Measurements from ENCODE around the gene PRKAG1.

PRKAG1 gene

DNA sequence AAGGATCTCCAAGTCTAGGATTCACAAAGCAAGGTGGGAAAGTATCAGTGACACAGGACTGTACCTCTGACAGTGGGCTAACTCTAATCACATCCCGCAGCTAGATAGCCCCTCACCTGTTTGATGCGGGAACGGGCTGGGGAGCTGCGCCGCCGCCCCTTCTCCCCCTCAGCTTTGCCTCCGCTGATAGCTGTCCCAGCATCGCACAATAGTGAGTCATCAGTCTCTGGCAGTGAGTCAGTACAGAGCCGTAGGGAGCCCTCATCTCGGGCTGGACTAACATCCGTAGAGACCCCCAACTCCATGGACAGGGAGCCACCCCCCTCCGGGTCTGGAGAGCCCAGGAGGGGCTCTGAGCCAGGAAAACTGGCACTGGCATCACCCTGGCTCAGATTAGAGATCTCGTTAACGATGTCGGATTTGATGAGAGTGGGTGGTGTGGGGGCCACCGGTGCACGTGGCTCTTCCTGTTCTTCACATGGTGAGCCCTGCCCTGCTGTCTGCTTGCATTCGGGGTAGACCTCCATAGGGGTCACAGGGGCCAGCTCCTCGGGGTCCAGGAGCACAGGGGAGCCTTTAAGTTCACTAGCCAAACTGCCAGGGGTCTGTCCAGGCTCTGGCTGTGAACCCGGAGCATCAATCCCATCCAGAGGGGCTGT lies 31.1 kb upstream of the PRKAG1 start:
- DNase-seq: no peak

DNA sequence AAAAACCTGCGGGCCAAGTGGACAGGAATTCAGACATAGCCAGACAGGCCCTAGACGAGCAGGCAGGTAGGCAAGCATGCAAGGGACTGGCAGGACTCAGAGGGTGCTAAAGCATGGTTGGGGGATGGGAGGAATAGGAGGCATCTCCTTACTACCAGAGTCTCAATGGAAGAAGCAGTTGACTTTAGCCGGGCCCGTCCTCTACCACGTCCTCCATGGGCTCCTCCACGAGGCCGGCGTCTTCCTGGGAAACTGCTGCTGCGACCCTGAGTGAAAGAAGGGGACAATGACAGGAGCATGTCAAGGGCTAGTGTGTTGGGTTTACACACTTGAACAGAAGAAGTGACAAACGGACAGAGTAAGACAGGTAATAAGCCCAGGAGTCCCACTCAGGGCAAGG lies 30.4 kb upstream of the PRKAG1 start:
- no peak for DNase-seq

- no peak for DNase-seq
Observed at GRCh38 chr12:49046129-49046895, 27.7 kb upstream of the PRKAG1 start.

- DNase-seq: no peak
Observed at GRCh38 chr12:49044660-49045059, 26.1 kb upstream of the PRKAG1 start.

GRCh38 chr12:49043856-49044258 lies 25.3 kb upstream of the PRKAG1 start:
- no peak for DNase-seq

DNA sequence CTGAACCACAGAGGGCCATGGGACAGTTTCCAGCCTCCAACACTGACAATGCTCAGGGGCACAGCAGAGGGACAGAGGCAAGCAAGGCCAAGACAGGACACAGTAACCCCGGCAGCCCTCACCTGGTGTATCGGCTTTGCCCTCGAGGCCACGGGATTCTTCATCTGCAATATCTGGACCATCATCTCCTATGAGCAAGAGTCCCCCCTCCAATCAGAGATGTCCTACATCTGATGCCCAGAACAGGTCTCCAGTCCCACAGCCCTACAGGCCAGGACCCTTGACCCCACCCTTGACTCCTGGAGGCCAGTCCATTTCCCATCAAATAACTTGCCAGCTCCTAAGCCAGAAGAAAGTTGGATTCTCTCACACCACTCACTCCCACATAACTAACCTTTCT lies 24.7 kb upstream of the PRKAG1 start:
- DNase-seq: no peak

DNA sequence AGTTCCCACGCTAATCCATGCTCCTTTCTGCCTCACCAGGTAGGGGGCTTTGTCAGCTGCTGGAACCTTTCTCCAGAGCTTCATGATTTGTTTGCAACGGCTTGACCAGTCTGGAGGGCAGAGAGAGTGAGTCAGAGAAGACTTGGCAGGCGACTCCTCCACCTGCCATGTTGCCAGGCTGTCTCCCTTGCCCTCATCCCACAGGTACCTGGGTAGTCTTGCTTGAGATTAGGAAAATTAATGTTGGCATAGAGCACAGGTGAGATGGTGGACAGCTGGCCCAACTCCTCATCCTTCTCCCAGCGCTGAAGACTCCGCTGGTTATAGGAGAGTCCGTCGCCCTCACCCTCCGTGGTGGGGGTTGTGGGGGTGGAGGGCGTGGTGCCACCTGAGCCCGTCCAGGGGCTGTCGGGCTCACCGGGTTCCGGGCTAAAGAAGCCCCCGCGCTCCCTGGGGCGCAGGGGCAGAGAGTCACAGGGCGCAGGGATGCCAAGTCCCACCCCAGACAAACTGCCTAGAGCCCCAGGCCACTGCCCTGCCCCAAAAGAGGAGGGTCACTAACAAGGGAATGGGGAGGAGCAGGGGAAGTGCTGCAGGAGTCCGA lies 23.4 kb upstream of the PRKAG1 start:
- no peak for DNase-seq

DNA sequence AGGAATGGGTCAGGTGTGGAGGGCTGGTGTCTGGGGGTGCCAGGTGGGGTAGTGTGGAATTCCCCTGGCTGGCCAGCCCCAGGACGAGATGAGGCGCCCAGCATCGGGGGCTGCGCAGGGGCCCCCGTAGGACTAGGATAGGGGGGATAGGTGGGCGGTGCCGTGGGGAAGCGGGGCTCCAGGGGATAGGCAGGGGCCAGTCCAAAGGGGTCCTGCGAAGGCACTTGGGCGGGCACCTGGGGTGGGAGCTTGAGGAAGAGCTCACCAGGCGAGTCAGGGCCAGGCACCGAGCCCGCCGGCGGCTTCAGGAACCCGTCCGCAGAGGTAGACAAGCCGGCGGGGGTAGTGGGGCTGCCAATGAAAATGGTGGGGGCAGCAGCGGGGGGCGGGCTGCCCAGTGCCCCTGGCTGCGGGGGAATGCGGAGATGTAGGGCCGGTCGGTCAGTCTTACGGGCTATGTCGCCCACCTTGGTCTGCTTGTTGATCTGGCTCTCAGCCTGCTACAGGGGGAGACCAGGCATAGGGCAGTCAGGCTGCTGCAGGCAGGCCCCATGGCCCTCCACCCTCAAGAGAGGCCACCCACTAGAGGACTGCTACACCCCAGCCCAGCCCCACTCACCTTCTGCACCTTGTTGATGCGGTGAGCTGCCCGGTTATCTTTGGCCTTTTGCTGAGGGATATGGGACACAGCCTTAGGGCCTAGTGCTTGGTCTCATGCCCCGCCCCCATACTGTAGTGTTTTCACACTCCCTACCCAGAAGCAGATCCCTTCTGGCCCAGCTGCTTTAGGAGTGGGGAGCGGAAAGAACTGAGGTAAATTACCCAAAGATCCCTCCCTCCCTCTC lies 22.7 kb upstream of the PRKAG1 start:
- DNase-seq: no peak

DNA sequence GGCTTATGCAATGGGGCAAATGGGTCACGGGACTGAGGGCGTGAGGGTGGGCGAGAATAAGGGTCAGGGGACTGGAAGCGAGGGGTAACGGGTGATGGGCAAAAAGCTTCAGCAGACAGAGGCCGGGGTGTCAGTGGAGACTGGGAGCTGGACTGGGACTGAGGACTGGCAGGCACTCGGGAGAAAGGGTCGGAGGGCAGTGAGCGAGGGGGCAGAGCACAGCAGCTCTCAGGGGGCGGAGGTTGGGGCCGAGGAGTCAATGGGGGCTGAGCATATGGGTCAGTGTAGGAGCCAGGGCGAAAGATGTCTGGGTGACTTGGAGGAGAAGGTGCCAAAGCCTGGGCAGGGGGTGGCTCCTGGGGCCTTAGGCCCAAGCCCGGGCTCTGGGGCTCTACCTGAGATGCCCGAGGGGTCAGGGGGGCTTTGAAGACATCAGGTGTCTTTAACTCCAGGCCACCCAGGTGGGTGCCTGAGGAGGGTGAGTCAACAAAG lies 21.8 kb upstream of the PRKAG1 start:
- DNase-seq: no peak

GRCh38 chr12:49039421-49040363 lies 21.1 kb upstream of the PRKAG1 start:
- no peak for DNase-seq

DNA sequence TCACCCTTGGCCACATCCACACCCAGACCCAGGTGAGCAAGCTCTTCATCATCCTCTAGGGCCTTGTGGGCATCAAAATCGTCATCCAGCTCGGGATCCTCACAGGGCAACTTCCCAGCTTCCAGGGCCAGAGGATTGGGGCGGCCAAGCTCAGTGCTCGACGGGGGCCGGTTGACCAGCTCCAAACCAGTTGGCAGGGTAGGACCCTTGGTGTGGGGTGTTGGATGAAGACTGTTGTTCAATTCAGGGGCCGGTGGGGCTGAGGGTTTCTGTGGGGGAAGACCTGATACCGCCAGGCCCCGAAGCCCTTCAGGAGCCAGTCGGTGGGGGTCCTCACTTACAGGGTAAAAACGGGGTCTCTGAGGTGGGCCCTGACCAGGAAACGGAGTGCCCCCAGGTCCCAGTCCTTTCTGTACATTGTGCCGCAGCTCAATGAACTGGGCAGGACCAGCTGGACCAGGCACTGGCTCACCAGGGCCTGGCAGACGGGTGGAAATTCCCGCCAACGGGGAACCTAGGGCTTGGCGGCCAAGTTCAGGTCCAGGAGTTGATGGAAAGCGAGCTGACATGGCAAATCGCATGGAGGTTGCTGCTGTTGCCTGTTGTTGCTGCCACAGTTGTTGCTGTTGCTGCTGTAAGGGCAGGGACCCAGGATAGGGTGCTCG lies 19.8 kb upstream of the PRKAG1 start:
- no peak for DNase-seq

GRCh38 chr12:49037947-49038237 lies 19.3 kb upstream of the PRKAG1 start:
- DNase-seq: no peak

DNA sequence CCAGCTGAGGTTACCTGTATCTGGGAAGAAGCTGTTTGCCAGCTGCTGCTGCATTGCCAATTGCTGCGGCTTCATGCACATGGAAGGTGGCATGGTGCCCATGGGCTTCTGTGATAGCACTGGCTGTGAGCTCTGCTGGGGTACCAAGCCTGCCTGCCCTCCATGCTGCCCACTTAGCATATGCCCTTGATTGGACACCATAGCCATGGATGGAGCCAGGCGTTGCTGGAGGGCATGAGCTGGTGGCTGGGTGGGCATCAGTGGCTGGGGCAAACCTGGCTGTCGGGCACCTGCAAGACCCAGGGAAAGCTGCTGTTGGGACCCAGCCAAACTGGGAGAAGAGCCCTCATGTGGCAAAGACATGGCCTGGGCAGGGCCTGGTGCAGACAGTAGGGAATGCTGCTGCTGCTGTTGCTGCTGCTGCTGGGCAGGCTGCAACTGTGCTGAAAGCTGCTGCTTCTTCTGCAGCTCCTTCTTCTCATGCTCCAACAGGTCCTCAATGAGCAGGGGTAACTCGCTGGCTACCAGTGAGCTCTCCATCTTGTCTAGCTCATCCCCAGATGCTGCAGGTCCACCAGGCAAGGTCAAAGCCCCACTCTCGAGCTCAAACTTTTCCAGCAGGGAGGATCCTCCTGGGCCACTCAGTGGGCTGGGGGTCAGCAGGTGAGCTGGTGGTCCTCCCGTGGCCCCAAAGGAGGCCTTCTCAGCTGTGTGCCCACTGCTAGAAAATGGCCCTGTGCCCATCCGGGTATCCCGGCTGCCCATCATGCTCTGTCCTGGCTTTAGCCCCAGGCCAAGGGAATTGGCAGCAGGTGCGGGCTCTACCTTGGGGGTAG lies 18.8 kb upstream of the PRKAG1 start:
- no peak for DNase-seq

- no peak for DNase-seq
Observed at GRCh38 chr12:49036029-49036428, 17.5 kb upstream of the PRKAG1 start.

GRCh38 chr12:49034286-49034622 lies 15.7 kb upstream of the PRKAG1 start:
- DNase-seq: no peak

- no peak for DNase-seq
Observed at GRCh38 chr12:49033611-49034285, 15.2 kb upstream of the PRKAG1 start.

GRCh38 chr12:49032679-49033447 lies 14.3 kb upstream of the PRKAG1 start:
- DNase-seq: no peak

DNA sequence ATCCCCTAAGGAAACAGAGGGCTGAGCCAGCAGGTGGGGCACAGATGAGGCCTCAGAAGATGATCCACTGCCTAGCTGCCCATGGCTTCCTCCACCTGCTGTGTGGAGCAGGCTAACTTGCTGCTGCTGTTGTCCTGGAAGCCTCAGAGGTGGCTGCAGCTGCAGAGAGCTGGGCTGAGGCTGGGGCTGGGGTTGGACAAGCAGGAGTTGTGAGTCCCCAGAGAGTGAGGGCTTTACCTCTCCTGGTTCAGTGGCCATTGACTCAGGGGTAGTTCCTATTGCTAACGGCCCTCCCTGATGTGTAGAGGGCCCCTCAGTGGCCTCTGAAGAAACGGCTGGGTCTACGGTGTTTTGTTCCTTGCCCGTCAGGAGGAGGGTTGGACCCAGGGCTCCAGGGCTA lies 13.7 kb upstream of the PRKAG1 start:
- no peak for DNase-seq

GRCh38 chr12:49031573-49032161 lies 13.1 kb upstream of the PRKAG1 start:
- DNase-seq: no peak
